Neural progenitor cell (in vitro differentiated cells): ENCODE results near the gene PKD1.

Experiments used
- CTCF ChIP-seq: fragments of 200-600 bp; sonication (generic); IDR thresholded peaks from 2 replicates; pipeline ENCODE4 v1.5.1; 2017; ENCODE audit warnings: antibody characterized with exemption, mild to moderate bottlenecking
- EZH2 ChIP-seq: fragments of 200-600 bp; sonication (generic); IDR thresholded peaks from 2 replicates; pipeline ENCODE4 v1.6.1; 2017; ENCODE audit warnings: antibody characterized with exemption, mild to moderate bottlenecking, moderate library complexity

GRCh38 chr16:2173916-2174315 is 38.2 kb upstream of the PKD1 start:
- TF ChIP-seq CTCF (no peak), EZH2 (no peak)
